HEK293 (cell line): Measurements from ENCODE around the gene ITGA11.
A peak's percentile ranks its signal among the peaks of the same experiment; 100 is the strongest.

Source experiments
- CTCF ChIA-PET: fragments of 350-600 bp; formaldehyde crosslinking; extraction: SDS; loops from one replicate; lab custom pipeline; 2021; ENCODE audit warnings: antibody characterized with exemption; lab: Yijun Ruan, JAX
- POLR2A ChIA-PET: fragments of 300-600 bp; formaldehyde crosslinking; extraction: SDS; loops from one replicate; lab custom pipeline; 2020; ENCODE audit warnings: antibody characterized with exemption, inconsistent platforms; lab: Yijun Ruan, JAX
- H3K27ac ChIP-seq: fragments of 200-500 bp; sonication (Bioruptor generic); 2 replicates; pipeline ENCODE4 v1.5.1; 2014; ENCODE audit warnings: low read depth, low read length, control low read depth, inconsistent platforms; ENCODE audit errors: extremely low read depth
- H3K36me3 ChIP-seq, 2 experiments: fragments of 200-500 bp in 1 of 2; sonication (Bioruptor generic) in 1 of 2; 1 replicate in 1 of 2; 2 replicates in 1 of 2; pipeline ENCODE4 v1.5.1; 2014 to 2017; ENCODE audit warnings: inconsistent platforms in 2 of 2, low read length in 2 of 2; ENCODE audit not compliant: control insufficient read depth in 2 of 2, insufficient read depth in 1 of 2
- H3K4me1 ChIP-seq: fragments of 200-500 bp; sonication (Bioruptor generic); 2 replicates; pipeline ENCODE4 v1.5.1; 2014; ENCODE audit warnings: mild to moderate bottlenecking, low read length, inconsistent platforms; ENCODE audit not compliant: control insufficient read depth, insufficient read depth
- H3K4me3 ChIP-seq: 2 replicates; pipeline ENCODE4 v1.5.1; 2011; ENCODE audit warnings: low read depth, mild to moderate bottlenecking, control low read depth, low read length, moderate library complexity
- H3K9me3 ChIP-seq: fragments of 200-500 bp; sonication (Bioruptor generic); 2 replicates; pipeline ENCODE4 v1.5.1; 2014; ENCODE audit warnings: low read depth, low read length, inconsistent platforms; ENCODE audit not compliant: control insufficient read depth, insufficient read depth
- BCL11B ChIP-seq: fragments of 450-650 bp; formaldehyde crosslinking; IDR thresholded peaks from 2 replicates; pipeline ENCODE4 v1.5.1; 2016; ENCODE audit warnings: low read depth, missing biosample characterization, missing genetic modification characterization
- GLIS2 ChIP-seq: fragments of 450-650 bp; formaldehyde crosslinking; IDR thresholded peaks from 2 replicates; pipeline ENCODE4 v1.5.1; 2016; ENCODE audit warnings: missing biosample characterization, missing genetic modification characterization
- HOXC10 ChIP-seq: sonication (generic); formaldehyde crosslinking; IDR thresholded peaks from 2 replicates; pipeline ENCODE4 v1.8.1; 2023; ENCODE audit warnings: mild to moderate bottlenecking, missing genetic modification reagents
- HOXD13 ChIP-seq: sonication (generic); formaldehyde crosslinking; IDR thresholded peaks from 2 replicates; pipeline ENCODE4 v1.8.0; 2022; ENCODE audit warnings: missing genetic modification reagents, borderline replicate concordance
- KLF1 ChIP-seq: fragments of 450-650 bp; formaldehyde crosslinking; IDR thresholded peaks from 2 replicates; pipeline ENCODE4 v1.5.1; 2016; ENCODE audit warnings: missing biosample characterization, missing genetic modification characterization
- MZF1 ChIP-seq: fragments of 450-650 bp; formaldehyde crosslinking; IDR thresholded peaks from 2 replicates; pipeline ENCODE4 v1.5.1; 2017; ENCODE audit warnings: missing biosample characterization, missing genetic modification characterization, borderline replicate concordance
- SP3 ChIP-seq: fragments of 450-650 bp; formaldehyde crosslinking; IDR thresholded peaks from 2 replicates; pipeline ENCODE4 v1.5.1; 2016; ENCODE audit warnings: missing biosample characterization, missing genetic modification characterization
- SP7 ChIP-seq: fragments of 450-650 bp; formaldehyde crosslinking; IDR thresholded peaks from 2 replicates; pipeline ENCODE4 v1.5.1; 2016; ENCODE audit warnings: missing biosample characterization, missing genetic modification characterization
- ZBTB17 ChIP-seq: fragments of 450-650 bp; formaldehyde crosslinking; IDR thresholded peaks from 2 replicates; pipeline ENCODE4 v1.5.1; 2016; ENCODE audit warnings: missing biosample characterization, missing genetic modification characterization
- ZBTB48 ChIP-seq: fragments of 450-650 bp; formaldehyde crosslinking; IDR thresholded peaks from 2 replicates; pipeline ENCODE4 v1.5.1; 2016; ENCODE audit warnings: missing biosample characterization, missing genetic modification characterization
- ZEB2 ChIP-seq: fragments of 450-650 bp; formaldehyde crosslinking; IDR thresholded peaks from 2 replicates; pipeline ENCODE4 v1.5.1; 2016; ENCODE audit warnings: missing biosample characterization, missing genetic modification characterization
- ZNF114 ChIP-seq: fragments of 450-650 bp; formaldehyde crosslinking; IDR thresholded peaks from 2 replicates; pipeline ENCODE4 v1.5.0; 2017; ENCODE audit warnings: missing biosample characterization, missing genetic modification characterization
- ZNF146 ChIP-seq: fragments of 450-650 bp; formaldehyde crosslinking; IDR thresholded peaks from 2 replicates; pipeline ENCODE4 v1.5.1; 2016; ENCODE audit warnings: missing biosample characterization, missing genetic modification characterization
- ZNF157 ChIP-seq: fragments of 450-650 bp; formaldehyde crosslinking; IDR thresholded peaks from 2 replicates; pipeline ENCODE4 v1.5.1; 2016; ENCODE audit warnings: missing biosample characterization, missing genetic modification characterization
- ZNF202 ChIP-seq: fragments of 450-650 bp; formaldehyde crosslinking; IDR thresholded peaks from 2 replicates; pipeline ENCODE4 v1.5.1; 2016; ENCODE audit warnings: missing biosample characterization, missing genetic modification characterization, borderline replicate concordance
- ZNF23 ChIP-seq: fragments of 450-650 bp; formaldehyde crosslinking; IDR thresholded peaks from 2 replicates; pipeline ENCODE4 v1.5.1; 2016; ENCODE audit warnings: missing biosample characterization, missing genetic modification characterization, borderline replicate concordance
- ZNF335 ChIP-seq: fragments of 450-650 bp; formaldehyde crosslinking; conservative IDR thresholded peaks from 2 replicates; pipeline ENCODE4 v1.5.1; 2016; ENCODE audit warnings: missing biosample characterization, missing genetic modification characterization
- ZNF350 ChIP-seq: fragments of 450-650 bp; formaldehyde crosslinking; IDR thresholded peaks from 2 replicates; pipeline ENCODE4 v1.5.0; 2017; ENCODE audit warnings: missing biosample characterization, mild to moderate bottlenecking, missing genetic modification characterization
- ZNF37A ChIP-seq: fragments of 450-650 bp; IDR thresholded peaks from 2 replicates; pipeline ENCODE4 v1.5.1; 2018; ENCODE audit warnings: missing biosample characterization, missing genetic modification characterization
- ZNF560 ChIP-seq: fragments of 450-650 bp; formaldehyde crosslinking; IDR thresholded peaks from 2 replicates; pipeline ENCODE4 v1.5.1; 2017; ENCODE audit warnings: missing biosample characterization, missing genetic modification characterization, borderline replicate concordance
- ZNF623 ChIP-seq: fragments of 450-650 bp; formaldehyde crosslinking; IDR thresholded peaks from 2 replicates; pipeline ENCODE4 v1.5.1; 2016; ENCODE audit warnings: missing biosample characterization, missing genetic modification characterization
- ZNF626 ChIP-seq: fragments of 450-650 bp; sonication (Bioruptor Pico); formaldehyde crosslinking; IDR thresholded peaks from 2 replicates; pipeline ENCODE4 v1.5.1; 2018; ENCODE audit warnings: missing biosample characterization, missing genetic modification characterization, inconsistent platforms
- ZNF76 ChIP-seq: fragments of 450-650 bp; formaldehyde crosslinking; IDR thresholded peaks from 2 replicates; pipeline ENCODE4; 2016; ENCODE audit warnings: low read depth, missing biosample characterization, missing genetic modification characterization, borderline replicate concordance
- ZNF837 ChIP-seq: fragments of 450-650 bp; formaldehyde crosslinking; IDR thresholded peaks from 2 replicates; pipeline ENCODE4 v1.5.1; 2016; ENCODE audit warnings: missing biosample characterization, missing genetic modification characterization
- TF ChIP-seq, protein P1 (sequence below): fragments of 450-650 bp; formaldehyde crosslinking; IDR thresholded peaks from 2 replicates; pipeline ENCODE4 v1.5.1; 2017; ENCODE audit warnings: missing biosample characterization, missing genetic modification characterization
- TF ChIP-seq, protein P2 (sequence below): fragments of 450-650 bp; formaldehyde crosslinking; IDR thresholded peaks from 2 replicates; pipeline ENCODE4 v1.5.1; 2016; ENCODE audit warnings: missing biosample characterization, missing genetic modification characterization
- TF ChIP-seq, protein P3 (sequence below): fragments of 450-650 bp; formaldehyde crosslinking; IDR thresholded peaks from 2 replicates; pipeline ENCODE4 v1.5.0; 2017; ENCODE audit warnings: missing biosample characterization, missing genetic modification characterization, borderline replicate concordance
- TF ChIP-seq, protein P4 (sequence below): fragments of 450-650 bp; formaldehyde crosslinking; IDR thresholded peaks from 2 replicates; pipeline ENCODE4 v1.5.1; 2016; ENCODE audit warnings: missing biosample characterization, missing genetic modification characterization

Gene ITGA11

DNA sequence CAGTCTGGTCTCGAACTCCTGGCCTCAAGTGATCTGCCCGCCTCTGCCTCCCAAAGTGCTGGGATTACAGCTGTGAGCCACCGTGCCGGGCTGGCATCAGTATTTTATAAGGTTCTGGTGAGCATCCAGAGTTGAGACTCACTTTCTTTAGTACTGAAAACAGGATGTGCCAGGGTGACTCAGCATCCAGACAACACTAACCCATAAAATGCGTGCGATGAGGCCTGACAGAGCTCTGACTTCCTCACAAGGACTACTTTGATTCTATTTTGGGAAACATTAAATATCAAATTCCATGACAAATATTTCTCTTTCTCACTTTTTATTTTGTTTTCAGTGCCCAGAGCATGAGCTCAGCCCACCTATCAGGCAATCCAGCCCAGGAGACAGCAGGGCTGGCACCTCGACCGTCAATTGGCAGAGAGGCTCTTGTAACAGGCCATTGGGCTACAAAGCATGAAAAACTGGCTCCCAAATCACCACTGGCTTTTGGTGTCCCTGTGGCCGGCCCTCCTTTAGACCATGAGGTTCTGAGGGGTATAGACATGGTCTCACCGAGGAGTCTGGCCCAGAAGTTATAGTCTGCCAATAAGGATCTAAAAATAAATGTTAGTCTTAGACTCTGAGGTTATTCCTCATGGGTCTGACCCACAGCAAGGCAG is 79.4 kb downstream of the ITGA11 start (continued):
- TF ChIP-seq, protein P1, sequence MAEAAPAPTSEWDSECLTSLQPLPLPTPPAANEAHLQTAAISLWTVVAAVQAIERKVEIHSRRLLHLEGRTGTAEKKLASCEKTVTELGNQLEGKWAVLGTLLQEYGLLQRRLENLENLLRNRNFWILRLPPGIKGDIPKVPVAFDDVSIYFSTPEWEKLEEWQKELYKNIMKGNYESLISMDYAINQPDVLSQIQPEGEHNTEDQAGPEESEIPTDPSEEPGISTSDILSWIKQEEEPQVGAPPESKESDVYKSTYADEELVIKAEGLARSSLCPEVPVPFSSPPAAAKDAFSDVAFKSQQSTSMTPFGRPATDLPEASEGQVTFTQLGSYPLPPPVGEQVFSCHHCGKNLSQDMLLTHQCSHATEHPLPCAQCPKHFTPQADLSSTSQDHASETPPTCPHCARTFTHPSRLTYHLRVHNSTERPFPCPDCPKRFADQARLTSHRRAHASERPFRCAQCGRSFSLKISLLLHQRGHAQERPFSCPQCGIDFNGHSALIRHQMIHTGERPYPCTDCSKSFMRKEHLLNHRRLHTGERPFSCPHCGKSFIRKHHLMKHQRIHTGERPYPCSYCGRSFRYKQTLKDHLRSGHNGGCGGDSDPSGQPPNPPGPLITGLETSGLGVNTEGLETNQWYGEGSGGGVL (tag by site-specific recombination) = no peak
- TF ChIP-seq ZBTB17 (tag by site-specific recombination) = peak; percentile 51; the same call in 1 of the 2 replicates
- TF ChIP-seq ZNF146 (tag by site-specific recombination) = no peak
- TF ChIP-seq, protein P2, sequence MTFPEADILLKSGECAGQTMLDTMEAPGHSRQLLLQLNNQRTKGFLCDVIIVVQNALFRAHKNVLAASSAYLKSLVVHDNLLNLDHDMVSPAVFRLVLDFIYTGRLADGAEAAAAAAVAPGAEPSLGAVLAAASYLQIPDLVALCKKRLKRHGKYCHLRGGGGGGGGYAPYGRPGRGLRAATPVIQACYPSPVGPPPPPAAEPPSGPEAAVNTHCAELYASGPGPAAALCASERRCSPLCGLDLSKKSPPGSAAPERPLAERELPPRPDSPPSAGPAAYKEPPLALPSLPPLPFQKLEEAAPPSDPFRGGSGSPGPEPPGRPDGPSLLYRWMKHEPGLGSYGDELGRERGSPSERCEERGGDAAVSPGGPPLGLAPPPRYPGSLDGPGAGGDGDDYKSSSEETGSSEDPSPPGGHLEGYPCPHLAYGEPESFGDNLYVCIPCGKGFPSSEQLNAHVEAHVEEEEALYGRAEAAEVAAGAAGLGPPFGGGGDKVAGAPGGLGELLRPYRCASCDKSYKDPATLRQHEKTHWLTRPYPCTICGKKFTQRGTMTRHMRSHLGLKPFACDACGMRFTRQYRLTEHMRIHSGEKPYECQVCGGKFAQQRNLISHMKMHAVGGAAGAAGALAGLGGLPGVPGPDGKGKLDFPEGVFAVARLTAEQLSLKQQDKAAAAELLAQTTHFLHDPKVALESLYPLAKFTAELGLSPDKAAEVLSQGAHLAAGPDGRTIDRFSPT (tag by site-specific recombination) = no peak
- no peak for TF ChIP-seq MZF1 (tag by site-specific recombination)
- TF ChIP-seq, protein P3, sequence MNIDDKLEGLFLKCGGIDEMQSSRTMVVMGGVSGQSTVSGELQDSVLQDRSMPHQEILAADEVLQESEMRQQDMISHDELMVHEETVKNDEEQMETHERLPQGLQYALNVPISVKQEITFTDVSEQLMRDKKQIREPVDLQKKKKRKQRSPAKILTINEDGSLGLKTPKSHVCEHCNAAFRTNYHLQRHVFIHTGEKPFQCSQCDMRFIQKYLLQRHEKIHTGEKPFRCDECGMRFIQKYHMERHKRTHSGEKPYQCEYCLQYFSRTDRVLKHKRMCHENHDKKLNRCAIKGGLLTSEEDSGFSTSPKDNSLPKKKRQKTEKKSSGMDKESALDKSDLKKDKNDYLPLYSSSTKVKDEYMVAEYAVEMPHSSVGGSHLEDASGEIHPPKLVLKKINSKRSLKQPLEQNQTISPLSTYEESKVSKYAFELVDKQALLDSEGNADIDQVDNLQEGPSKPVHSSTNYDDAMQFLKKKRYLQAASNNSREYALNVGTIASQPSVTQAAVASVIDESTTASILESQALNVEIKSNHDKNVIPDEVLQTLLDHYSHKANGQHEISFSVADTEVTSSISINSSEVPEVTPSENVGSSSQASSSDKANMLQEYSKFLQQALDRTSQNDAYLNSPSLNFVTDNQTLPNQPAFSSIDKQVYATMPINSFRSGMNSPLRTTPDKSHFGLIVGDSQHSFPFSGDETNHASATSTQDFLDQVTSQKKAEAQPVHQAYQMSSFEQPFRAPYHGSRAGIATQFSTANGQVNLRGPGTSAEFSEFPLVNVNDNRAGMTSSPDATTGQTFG = no peak
- TF ChIP-seq ZNF626 (tag by site-specific recombination) = no peak
- no peak for TF ChIP-seq SP3 (tag by site-specific recombination)
- 0 out of 2 replicates have a peak, but pooled peaks have one; percentile 28 for TF ChIP-seq ZNF335 (tag by site-specific recombination)
- no peak for TF ChIP-seq ZNF37A (tag by site-specific recombination)
- no peak for TF ChIP-seq HOXC10
- TF ChIP-seq ZNF837 (tag by site-specific recombination) = no peak
- no peak for TF ChIP-seq ZNF157 (tag by site-specific recombination)

DNA sequence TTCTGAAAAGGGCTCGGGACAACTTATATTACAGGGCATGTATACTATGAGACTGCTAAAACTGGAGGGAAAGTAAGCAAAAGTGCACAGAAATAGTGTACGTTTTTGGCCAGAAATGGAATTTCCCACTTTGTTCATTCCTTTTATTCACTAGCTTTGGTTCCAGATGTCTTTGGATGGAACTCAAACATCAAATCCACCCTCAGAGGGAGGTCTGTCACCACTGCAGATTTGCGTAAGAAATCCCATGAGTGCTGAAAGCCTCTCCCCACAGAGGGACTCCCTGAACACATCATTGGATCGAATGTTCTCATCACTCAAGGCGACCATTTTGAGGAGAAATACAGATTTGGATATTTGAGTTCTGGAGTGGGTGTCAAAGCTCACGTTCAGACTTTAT is 82.8 kb downstream of the ITGA11 start:
- CTCF ChIA-PET = interaction anchor here (1.2 kb wide), 1 partner anchor 43 kb away, joined by 7 read pairs; no protein-coding TSS in a partner anchor
- Histone ChIP-seq H3K36me3 (no peaks in the 10 kb centered on the region), H3K27ac (no peak overlapping the region)
- TF ChIP-seq ZNF23 (tag by site-specific recombination) (no peak), SP7 (tag by site-specific recombination) (no peak), ZNF350 (tag by site-specific recombination) (no peak), ZEB2 (tag by site-specific recombination) (no peak), KLF1 (no peak), ZNF623 (no peak), ZNF114 (tag by site-specific recombination) (no peak), ZNF560 (no peak), ZNF202 (tag by site-specific recombination) (no peak), HOXD13 (no peak), ZNF76 (tag by site-specific recombination) (no peak), BCL11B (tag by site-specific recombination) (no peak), GLIS2 (no peak), ZBTB48 (tag by site-specific recombination) (no peak)
- TF ChIP-seq, protein P4, sequence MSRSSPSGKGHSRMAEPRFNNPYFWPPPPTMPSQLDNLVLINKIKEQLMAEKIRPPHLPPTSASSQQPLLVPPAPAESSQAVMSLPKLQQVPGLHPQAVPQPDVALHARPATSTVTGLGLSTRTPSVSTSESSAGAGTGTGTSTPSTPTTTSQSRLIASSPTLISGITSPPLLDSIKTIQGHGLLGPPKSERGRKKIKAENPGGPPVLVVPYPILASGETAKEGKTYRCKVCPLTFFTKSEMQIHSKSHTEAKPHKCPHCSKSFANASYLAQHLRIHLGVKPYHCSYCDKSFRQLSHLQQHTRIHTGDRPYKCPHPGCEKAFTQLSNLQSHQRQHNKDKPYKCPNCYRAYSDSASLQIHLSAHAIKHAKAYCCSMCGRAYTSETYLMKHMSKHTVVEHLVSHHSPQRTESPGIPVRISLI (tag by site-specific recombination) = no peak
- TF ChIP-seq, protein P2 (tag by site-specific recombination) = no peak

More for the DNA sequence above, 82.8 kb downstream of the ITGA11 start:
- no peaks in the 10 kb centered on the region for H3K9me3 ChIP-seq
- H3K4me3 ChIP-seq = no peak overlapping the region
- H3K4me1 ChIP-seq = no peaks in the 10 kb centered on the region
- POLR2A ChIA-PET = no interaction called here
